HG03469 (cell line): ENCODE measurements around the gene TAX1BP3.
A peak's percentile ranks its signal among the peaks of the same experiment; 100 is the strongest.

Source experiments
- ATAC-seq: cut with Tn5 transposase; IDR thresholded peaks from one replicate; pipeline ENCODE4 v1.9.1; 2021; ENCODE audit warnings: mild to moderate bottlenecking, moderate library complexity, moderate number of reproducible peaks; ENCODE audit not compliant: unreplicated experiment

The TAX1BP3 gene

DNA sequence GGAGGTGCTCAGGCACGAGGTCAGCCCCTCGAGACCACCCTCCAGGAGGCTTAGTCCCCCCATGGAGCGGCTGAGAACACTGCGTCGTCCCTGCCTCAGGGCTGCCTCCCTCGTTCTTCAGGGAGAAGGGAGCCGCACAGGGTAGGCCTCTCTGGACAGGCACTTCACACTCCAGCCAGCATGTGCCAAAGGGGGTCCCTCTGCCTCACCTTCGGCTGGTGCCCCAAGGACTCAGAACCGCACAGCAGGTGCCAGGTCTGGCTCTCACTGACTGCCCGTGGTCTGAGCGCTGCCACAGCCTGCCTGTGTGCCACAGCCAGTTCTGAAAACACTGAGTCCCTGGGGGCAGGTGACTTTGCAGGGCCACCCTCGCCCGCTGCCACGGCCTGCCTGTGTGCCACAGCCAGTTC lies 20.5 kb upstream of the TAX1BP3 start:
- no peak for ATAC-seq

DNA sequence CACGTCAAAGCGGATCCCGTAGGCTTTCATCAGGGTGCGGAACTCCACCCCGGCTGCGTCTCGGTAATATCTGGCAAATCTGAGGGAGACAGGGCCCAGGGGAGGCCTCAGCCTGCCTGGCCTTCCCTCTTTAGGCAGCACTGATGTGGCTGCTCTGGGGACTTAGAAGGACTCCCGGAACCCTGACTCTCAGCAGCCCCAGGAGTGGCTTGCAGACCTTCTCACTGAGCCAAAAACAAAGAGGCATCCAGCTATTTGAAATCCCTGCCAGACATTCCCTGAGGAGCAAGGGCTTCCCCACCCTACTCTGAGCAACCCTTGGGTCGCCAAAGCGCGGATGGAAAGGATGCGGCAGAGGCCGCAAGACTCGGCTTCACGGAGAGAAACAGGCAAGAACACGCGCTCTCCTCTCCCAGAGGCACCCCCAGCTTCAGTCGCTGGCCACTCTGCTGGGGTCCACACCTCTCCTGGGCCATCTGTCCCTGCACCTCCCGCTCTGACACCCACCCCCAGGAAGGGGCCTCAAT lies 19.7 kb upstream of the TAX1BP3 start:
- no peak for ATAC-seq

DNA sequence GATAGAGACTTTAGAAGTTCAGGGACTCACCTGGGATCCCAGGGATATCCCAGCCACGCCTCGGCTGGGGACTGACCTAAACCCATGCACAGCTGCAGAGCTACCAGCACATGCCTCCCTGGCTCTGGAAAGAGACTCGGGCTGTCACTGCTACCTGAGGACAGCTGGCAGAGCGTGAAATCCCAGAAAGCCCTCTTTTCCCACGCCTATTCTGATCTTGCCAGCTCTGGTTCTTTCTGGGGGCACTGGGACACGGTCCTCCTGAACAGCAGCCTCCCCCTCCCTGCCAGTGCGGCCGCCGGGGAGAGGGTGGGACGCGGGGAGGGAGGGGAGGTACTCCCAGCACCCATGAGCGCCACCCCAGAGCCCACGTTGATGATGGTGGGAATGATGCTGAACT lies 16.8 kb upstream of the TAX1BP3 start:
- ATAC-seq, result no peak

DNA sequence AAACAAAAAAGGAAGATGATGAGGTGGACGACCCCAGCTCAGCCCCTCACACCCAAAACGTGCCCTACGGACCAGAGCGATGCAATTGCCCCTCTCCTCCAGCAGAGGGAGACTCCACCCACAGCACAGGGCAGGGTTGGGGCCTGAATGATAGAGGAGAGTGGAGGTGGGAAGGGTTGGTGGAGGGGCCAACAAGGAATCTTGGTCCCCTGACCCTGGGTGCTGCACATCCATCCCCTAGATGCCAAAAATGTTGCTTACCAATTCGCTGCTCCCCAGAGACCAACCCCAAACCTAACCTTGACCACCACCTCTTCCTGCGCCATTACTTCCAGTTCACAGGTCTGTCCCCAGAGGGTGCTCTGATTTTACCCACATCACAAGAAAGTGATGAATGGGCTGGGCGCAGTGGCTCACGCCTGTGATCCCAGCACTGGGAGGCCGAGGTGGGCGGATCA lies 14.7 kb upstream of the TAX1BP3 start:
- ATAC-seq, result no peak

DNA sequence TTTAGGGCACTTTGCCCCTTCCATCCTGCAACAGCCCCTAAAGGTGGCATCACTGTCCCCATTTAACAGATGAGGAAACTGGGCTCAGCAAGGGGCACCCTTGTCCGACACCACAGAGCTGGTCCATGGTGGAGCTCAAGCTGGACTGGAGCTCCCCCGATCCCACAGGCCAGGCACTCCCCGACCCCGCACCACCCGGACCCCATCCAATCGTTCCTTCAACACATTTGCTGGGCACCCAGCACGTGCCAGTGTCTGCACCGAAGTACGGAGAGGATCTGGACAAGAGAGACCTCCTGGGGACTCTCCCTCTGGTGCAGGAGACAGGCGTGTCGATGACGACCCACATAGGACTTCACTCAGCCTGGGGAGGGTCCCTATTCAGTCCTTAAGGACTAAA lies 13.7 kb upstream of the TAX1BP3 start:
- ATAC-seq, result no peak

DNA sequence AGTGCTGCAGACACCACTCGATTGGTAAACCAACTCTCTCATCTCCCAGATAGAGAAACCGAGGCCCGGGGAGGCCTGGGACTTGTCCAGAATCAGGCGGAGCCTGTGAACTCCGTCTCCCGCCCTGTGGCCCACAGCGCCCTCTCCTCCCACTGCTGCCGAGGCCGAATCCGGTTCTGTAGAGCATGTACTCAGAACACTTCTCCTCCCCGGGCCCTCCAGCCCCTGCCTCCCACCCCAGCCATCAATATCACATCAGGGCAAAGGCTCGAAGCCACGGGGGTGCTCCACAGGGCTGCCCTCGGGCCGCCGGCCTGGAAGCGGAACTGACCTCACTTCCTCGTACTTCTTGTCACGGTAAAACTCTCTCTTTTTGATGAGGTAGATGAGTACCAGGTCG lies 13.2 kb upstream of the TAX1BP3 start:
- ATAC-seq, result no peak

DNA sequence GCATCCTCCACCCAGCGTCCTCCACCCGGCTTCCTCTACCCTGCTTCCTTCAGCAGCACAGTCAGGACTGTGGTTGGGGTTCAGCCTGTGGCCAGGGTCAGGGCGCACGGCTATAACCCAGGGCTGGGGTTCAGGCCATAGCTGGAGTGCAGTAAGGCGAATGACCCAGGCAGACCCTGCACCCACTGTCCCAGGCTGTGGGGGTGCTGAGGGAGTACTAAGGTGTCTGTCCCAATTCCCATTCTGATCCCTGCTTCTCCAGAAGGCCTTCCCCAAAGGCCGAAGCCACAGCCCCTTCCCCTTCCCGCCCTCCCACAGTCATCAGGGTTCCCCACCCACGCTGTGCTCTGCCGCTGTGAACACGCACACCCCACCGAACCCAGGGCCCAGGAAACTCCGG lies 12.7 kb upstream of the TAX1BP3 start:
- ATAC-seq, result no peak

DNA sequence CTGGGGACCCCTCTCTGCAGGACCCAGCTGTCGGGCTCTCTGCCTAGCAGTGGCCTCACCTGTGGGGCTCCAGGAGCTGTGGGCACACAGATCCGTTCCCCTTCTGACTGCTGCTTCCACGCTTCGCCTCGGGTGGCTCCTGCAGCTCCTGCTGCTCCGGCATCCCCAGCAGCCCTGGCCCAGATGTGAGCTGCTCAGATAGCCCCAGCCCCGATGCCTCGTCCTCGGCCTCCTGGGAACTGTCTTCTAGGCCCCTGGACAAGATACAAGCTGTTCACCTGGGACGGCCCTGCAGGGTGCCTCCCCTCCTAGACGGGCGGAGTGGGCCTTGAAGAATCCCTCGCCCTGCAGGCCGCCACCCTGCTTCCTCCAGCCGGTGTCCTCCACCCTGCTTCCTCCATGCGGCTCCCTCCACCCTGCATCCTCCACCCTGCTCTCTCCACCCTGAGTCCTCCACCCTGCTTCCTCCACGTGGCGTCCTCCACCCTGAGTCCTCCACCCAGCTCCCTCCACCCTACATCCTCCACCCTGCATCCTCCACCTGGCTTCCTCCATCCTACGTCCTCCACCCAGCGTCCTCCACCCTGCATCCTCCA lies 11.3 kb upstream of the TAX1BP3 start:
- no peak for ATAC-seq

DNA sequence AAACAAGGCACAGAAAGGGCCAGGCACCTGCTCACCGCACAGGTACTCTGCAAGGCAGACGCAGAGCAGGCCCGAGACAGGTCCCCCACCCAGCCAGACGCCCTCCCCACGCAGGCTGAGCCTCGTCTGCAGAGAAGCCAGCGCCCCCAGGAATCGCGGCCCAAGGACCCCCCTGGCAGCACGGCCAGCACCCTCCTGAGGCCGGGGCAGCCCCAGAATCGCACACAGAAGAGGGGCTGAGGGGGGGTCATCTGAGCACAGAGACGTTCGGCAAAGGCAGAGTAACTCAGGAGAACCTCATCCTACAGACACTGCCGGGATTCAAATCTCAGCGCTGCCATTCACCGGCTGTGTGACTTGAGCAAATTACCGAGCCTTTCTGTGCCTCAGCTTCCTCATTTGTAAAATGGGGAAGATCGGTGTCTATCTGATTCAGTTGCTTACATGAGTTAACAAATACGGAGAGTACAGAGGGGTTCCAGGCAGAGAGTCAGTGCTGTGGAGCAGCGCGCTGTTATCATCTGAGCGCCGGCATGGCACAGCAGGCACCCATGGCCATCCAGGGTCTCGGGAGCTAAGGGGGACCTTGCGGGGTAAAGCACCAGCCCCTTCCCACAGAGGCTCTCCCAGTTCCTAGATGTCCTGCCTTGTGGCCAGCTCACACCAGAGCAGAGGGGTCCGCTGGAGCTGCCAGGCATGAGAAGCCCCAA lies 10.6 kb upstream of the TAX1BP3 start:
- no peak for ATAC-seq

DNA sequence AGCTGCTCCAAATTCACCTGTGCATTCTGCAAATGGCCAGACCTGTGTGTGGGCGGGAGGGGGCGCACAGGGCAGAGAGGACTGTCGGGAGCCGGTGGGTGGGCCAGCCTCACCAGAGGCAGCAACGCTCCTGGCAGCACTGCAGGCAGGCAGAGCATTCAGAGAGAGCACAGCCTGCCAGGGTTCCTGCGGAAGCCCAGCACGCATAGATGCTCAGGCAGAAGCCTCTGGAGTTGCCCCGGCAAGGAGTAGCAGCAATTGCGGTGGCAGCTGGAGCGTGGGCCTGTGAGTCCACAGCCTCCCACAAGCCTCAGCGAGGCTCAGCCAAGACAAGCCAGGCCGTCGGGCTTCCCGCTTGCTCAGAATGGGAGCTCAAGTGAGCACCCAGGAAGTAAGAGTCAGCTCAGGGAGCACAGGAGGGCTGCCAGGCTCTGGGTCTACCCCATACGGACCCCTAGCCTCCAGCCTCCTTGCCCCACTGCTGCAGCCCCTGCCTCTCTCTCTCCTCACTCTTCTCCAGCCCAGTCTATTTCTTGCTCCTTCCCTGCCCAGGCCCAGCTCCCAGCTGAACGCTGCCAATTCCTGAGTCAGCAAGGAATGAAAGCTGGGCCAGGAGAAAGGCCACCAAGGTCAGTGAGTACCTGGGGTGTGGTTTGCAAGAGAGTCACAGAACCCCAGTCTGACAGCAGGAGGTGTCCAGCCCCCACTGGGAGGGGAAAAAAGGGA lies 9.9 kb upstream of the TAX1BP3 start:
- no peak for ATAC-seq

DNA sequence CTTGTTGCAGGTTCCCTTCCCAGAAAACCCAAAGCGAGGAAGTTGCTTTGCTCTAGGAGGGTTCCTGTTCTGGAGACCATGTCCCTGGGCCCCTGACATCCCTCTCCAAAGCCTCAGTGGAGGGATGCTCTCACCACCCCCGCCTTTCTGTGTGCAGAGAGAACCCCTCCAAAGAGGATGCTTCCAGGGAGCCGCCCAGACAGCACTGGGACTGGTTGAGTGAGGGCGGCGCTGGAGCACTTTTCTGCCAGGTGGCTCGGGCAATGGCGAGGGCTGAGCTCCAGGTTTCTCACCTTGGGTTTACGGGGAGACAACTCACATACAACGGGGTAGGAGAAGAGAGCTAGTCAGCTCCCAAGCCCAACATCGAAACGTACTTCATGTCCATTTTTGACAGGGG lies 7.5 kb upstream of the TAX1BP3 start:
- no peak for ATAC-seq

DNA sequence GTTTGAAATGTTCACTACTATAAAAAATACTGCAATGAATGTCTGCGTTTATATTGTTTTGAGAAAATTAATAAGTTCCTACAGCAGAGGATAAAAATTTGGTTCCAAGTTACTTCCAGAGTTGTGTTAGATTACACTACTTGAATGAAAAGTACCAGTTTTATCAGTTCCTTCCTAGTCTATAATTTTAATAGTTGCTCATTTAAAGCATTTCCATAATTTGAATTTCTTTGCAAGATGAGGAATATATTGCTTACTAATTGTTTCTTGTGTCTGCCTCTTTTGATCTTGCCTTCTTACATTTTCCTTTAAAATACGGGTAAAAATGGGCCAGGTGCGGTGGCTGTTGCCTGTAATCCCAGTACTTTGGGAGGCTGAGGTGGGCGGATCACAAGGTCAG lies 4.2 kb upstream of the TAX1BP3 start:
- ATAC-seq, result no peak

DNA sequence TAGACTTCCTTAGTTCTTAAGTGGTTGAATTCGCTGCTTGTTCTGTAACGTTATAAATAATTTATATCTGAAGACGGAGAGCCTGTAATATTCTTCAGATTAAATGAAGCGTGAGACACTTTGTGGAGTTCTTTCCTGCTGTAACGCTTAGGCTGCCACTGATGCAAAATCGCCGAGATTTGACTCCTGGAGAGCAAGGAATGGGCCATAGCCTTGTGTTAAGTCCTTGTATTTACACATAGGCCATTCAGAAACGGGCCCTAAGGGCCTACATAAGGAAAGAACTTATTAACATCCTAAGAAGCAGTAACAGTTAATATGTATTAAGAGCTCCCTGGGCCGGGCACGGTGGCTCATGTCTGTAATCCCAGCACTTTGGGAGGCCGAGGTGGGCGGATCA lies 1.2 kb upstream of the TAX1BP3 start:
- no peak for ATAC-seq

DNA sequence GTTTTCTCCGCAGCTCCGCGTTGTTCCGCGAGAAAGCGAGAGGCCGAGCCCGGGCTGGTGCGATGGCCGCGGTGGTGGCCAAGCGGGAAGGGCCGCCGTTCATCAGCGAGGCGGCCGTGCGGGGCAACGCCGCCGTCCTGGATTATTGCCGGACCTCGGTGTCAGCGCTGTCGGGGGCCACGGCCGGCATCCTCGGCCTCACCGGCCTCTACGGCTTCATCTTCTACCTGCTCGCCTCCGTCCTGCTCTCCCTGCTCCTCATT lies 638 bp upstream of the TAX1BP3 start:
- peak; percentile 6 for ATAC-seq

DNA sequence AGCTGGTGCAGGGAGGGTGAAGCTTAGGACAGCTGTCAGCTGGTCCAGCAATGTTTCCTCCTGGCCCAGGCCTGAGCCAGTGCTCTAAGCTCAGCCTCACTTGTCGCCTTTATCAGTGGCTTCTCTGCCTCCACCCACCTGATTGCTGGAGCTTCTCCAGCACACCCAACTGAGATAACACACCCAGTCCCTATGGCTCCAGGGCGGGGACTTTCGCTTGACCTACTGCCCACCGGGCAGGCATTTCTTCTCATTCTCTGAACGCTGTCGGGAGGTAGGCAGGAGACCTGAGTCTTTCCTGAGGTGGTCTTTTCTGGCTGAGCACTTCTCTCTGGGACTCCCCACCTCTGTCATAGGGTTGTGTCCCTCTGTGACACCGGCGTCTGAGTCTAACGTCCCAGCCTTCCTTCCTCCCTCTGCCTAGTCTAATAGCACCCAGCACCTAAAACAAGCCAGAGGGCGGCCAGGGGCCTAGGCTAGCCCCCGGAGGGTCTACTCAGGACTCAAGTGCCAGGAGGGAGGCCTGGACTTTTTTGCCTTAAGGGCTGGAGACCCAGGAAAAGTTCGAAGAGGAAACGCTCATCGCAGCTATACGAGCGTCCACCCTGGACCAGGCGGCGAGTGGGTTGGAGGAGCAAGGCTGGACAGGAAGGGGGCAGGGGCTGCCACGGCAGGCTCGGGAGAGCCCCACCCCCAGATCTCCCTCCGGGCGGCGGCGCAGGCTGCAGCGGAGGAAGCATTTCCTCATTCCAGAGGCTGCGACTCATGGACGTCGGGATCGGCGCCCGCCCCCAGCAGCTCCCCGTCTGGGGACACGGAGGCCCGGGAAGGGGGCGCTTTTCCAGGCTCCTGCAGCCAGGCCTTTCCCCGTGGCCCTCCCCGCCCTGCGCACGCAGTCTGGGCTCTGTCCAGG lies 756 bp downstream of the TAX1BP3 start:
- ATAC-seq, result no peak

DNA sequence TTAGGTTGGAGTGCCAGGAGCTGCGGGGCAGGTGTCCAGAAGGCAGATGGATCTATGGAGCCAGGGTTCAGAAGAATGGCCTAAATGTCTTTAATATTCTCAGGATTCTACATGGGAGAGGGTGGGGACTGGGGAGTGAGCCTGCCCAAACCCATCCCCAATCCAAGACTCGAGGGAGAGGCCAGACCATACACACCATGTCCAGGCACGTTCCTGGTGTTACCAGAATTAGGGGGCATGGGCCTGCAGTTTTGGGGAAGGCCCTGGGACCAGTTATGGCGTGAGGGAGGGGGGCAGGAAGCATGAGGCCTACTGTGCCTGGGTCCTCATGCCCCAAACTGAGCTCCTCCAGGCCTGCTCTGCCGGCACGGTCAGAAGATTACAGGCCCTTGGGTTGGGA lies 1.9 kb downstream of the TAX1BP3 start:
- no peak for ATAC-seq

DNA sequence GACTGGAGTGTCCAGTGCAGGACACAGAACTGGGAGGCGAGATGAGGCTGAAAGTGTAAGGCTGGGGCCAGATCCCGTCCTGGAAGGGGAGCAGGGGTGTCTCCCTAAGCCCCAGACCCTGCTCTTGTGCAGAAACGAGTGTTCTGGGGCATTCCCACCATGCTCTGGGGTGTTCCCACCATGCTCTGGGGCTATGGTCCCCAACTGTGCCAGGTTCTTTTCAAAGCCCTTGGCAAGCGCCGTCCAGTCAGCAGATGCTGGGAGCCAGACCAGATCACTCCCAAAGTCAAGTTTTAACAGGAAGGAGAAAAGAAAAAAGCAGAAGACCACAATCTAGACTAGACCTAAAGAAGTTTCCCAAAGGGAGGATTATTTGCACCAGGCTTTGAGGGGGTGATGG lies 2.5 kb downstream of the TAX1BP3 start:
- ATAC-seq, result no peak

DNA sequence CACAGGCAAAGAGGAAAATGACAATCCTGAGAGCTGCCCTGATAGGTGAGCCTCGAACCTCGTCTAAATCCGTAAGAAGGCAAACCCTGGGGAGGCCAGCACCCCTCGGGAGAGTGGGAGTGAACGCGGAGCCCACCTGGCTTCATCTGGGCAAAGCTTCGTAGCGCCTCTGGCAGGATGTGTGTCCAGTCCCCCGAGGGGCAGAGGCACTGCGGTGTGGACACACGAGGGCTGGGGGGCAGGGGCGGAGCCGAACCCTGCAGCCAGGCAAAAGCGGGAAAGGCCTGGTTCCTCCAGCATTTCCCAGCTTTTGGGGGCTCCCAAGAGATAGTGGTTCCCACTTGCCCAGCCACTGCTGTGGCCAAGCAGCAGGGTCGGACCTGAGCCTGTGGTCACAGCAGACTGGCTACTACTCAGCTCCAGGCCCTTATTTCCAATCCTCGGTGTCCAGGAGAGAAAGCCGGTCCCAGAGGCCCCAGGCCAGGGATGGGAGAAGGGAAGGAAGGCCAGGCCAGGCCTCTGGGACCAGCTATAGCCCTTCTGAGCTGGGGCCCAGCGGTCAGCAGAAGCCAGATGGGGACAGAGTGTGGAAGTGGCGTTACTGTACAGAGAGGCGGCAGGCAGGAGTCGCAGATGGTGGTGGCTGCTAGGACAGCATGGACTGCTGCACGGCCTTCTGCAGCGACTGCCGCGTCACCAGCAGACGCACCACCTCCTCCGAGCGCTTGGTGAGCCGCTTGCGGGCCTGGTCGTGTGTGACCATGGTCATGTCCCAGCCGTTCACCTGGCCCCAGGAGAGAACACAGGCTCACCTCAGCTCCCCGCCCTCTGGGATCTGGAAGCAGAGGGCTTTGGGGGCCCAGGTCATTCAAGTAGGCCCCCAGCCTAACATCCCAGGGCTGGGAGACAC lies 5.0 kb downstream of the TAX1BP3 start:
- ATAC-seq, result no peak

DNA sequence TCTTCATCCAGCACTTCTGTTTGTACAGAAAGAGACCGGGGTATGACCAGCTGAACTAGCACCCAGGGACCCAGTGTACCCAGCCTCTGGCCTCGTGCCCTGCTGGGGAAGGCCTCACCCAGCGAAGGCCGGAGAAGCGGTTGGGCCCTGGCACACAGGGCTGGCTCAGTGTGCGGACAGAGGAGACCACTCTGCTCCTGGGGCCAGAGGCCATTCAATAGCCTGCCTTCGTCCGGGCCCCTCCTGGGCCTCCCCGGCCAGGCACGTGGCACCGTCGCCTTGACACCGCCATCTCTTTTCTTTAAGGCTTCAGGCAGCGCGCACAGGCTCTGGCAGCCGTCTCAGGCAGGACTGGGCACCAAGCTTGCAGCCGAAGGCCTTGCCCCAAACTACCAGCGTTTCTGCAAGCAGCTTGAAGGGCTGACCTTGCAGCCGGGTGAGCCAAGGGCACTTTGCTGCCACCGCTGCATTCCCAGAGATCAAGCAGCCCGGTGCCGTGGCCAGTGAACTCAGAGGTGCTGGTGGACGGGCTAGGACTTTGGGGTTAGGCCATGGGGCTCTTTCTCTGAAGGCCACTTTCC lies 8.0 kb downstream of the TAX1BP3 start:
- ATAC-seq, result no peak
